ENCODE results near the gene CHRM4.

Gene CHRM4

GRCh38 chr11:46367244-46367915 lies 24.2 kb downstream of the CHRM4 start:
- no peak for DNase-seq

- no peak for DNase-seq
These were observed 24.9 kb downstream of the CHRM4 start for GRCh38 chr11:46366661-46367161.

GRCh38 chr11:46366260-46366659 lies 25.3 kb downstream of the CHRM4 start:
- no peak for DNase-seq

GRCh38 chr11:46364791-46365190 lies 26.8 kb downstream of the CHRM4 start:
- no peak for DNase-seq

- no peak for DNase-seq
These were observed 27.5 kb downstream of the CHRM4 start for GRCh38 chr11:46364056-46364455.

GRCh38 chr11:46363455-46364005 lies 28.0 kb downstream of the CHRM4 start:
- DNase-seq: no peak

- DNase-seq: no peak
These were observed 28.6 kb downstream of the CHRM4 start for GRCh38 chr11:46363031-46363407.

- DNase-seq: no peak
These were observed 29.2 kb downstream of the CHRM4 start for GRCh38 chr11:46362156-46363030.

- DNase-seq: no peak
These were observed 30.1 kb downstream of the CHRM4 start for GRCh38 chr11:46361283-46362155.

- DNase-seq: no peak
These were observed 30.7 kb downstream of the CHRM4 start for GRCh38 chr11:46360878-46361277.

- no peak for DNase-seq
These were observed 31.6 kb downstream of the CHRM4 start for GRCh38 chr11:46359953-46360352.

- no peak for DNase-seq
These were observed 34.1 kb downstream of the CHRM4 start for GRCh38 chr11:46357483-46357936.

- DNase-seq: no peak
These were observed 34.6 kb downstream of the CHRM4 start for GRCh38 chr11:46356924-46357482.

GRCh38 chr11:46353698-46354097 lies 37.9 kb downstream of the CHRM4 start:
- no peak for DNase-seq

- no peak for DNase-seq
These were observed 39.3 kb downstream of the CHRM4 start for GRCh38 chr11:46352063-46352841.

- no peak for DNase-seq
These were observed 40.0 kb downstream of the CHRM4 start for GRCh38 chr11:46351606-46352005.

- no peak for DNase-seq
These were observed 40.4 kb downstream of the CHRM4 start for GRCh38 chr11:46351148-46351547.

- DNase-seq: no peak
These were observed 40.9 kb downstream of the CHRM4 start for GRCh38 chr11:46350695-46351094.

- no peak for DNase-seq
These were observed 42.8 kb downstream of the CHRM4 start for GRCh38 chr11:46348566-46349401.

GRCh38 chr11:46347637-46348311 lies 43.8 kb downstream of the CHRM4 start:
- no peak for DNase-seq
